IPS-NIHi7 (cell line): ENCODE data around the gene CEP112.

Experiments used
- DNase-seq: peaks from one replicate; pipeline ENCODE4 v3.0.0; 2012; ENCODE audit warnings: mixed read lengths; ENCODE audit errors: extremely low spot score

The CEP112 gene

GRCh38 chr17:65599650-65600049 lies 592.3 kb downstream of the CEP112 start:
- DNase-seq: no peak

GRCh38 chr17:65598746-65599145 lies 593.2 kb downstream of the CEP112 start:
- no peak for DNase-seq

GRCh38 chr17:65595071-65595656 lies 596.8 kb downstream of the CEP112 start:
- no peak for DNase-seq

GRCh38 chr17:65593855-65594845 lies 597.8 kb downstream of the CEP112 start:
- peak; percentile 54 for DNase-seq

- DNase-seq: no peak
These were observed 598.7 kb downstream of the CEP112 start for GRCh38 chr17:65593092-65593854.

DNA sequence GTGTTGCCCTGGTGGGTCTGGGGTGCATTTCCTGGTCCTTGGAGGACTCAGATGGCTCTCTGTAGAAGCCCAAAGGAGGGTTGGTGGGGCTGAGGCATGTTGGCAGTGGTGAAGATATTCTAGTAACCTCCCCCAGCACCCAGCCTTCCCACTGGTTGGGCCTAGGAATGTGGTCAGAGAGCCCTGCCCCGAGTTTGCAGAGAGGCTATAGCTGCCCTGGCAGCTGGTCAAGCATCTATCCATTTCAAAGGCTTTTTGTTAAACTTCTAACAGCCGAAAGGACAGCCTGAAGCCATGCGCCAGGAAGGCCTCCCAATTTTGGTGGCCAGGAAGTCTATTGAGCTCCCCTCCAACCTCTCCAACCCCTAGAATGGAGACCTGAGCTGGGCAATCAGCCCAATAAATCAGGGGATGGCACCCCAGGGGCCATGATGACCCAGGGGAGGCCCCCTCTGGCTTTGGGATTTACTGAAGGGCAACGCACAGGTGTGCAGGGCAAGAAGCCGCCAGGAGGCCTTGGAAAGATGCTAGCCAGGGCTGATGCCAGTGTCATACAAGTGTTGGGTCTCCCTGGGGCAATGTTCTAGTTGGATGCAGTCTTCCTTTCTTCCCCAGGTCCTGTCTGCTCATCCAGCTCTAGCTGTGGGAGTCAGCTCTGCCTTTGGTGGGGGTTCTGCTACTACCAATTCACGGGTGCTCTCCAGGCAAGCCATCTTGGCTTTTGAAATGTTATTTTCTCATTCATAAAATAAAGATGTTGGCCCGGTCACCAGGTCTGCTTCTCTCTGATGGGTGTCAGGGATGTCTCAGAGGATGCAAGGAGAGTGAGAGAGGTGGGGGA lies 599.6 kb downstream of the CEP112 start:
- DNase-seq: no peak

DNA sequence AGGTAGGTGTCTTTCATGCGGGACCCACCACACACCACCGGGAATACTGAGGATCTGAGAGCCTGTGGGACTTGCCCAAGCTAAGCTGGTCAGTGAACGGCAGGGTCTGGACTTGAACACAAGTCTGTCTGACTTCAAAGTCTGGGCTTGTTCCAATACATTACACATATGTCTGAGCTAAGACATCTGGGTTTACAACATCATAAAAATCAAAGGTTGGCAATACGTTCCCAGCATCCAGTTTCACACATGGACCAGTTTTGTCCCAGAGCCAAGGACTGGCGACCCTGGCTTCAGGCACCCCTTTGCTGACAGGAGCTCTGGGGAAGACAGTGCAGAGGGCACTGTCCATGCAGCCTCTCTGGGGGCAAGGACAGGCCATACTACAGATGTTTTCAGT lies 602.6 kb downstream of the CEP112 start:
- no peak for DNase-seq

- DNase-seq: no peak
These were observed 603.6 kb downstream of the CEP112 start for GRCh38 chr17:65588181-65588808.

DNA sequence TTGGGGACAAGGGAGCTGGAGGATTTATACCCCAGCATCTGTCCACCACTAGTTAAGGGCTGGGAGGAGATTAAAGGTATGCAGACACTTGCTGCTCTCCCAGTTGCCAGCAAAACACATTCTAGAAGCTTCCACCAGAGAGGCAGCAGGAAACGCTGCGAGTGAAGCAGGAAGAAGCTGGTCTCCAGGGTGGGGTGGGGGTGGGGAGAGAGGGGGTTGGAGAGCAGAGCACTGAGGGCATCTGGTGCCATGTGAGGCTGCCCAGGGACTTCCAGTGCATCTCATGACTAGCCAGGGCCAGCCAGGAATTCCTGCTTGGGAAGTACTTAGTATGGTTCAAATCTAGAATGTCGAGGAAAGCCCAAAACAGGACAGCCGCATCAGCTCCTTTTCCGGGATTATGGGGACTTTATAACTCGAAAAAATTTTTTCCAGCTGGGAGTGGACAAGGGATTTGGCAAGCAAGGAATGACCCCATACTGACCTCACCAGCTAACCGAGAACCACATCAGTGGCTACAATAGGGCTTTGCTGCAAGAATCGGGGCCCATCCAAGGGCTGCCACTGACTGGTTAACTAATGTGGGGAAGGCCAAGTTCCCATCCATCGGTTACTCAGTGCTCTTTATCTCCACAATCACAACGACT lies 604.3 kb downstream of the CEP112 start:
- DNase-seq: no peak

DNA sequence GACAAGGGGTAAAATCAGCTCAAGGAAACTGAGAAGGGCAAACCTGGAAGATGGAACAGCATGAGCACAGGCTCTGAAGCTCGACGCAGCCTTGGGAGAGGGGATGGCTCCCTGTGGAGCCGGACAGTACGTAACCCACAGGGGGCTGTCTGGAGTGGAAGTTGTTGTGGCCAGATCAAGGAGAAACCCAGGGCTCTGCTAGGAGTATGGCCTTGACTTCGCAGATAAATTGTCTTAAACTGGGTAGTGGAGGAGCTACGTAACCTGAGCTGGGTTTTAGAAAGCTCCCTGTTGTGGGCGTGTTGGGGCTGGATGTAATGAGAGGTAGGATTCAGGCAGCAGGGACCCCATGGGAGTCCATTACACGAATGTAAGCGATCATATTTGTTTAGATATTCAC lies 605.0 kb downstream of the CEP112 start:
- no peak for DNase-seq
